Subcutaneous abdominal adipose tissue (tissue), 5 donors: ENCODE results near the gene ATP2B2.

Experiments
- H3K27ac ChIP-seq: one replicate; pipeline ENCODE4 v1.7.0; 2013; ENCODE audit warnings: low read depth, mild to moderate bottlenecking, inconsistent platforms, low read length, moderate library complexity
- H3K27me3 ChIP-seq, 5 donors: one replicate each; pipeline ENCODE4 v1.7.0; 2013; ENCODE audit warnings: low read length in 5 of 5, inconsistent platforms in 1 of 5; ENCODE audit not compliant: control insufficient read depth in 5 of 5, insufficient read depth in 4 of 5
- H3K36me3 ChIP-seq, 5 donors: one replicate each; pipeline ENCODE4 v1.7.0; 2013; ENCODE audit warnings: low read length in 5 of 5; ENCODE audit not compliant: control insufficient read depth in 5 of 5, insufficient read depth in 5 of 5
- H3K4me1 ChIP-seq, 5 donors: one replicate each; pipeline ENCODE4 v1.7.0; 2013; ENCODE audit warnings: low read length in 5 of 5, mild to moderate bottlenecking in 3 of 5, moderate library complexity in 1 of 5; ENCODE audit not compliant: control insufficient read depth in 5 of 5, insufficient read depth in 5 of 5
- H3K4me3 ChIP-seq, 5 donors: one replicate each; pipeline ENCODE4 v1.7.0; 2013; ENCODE audit warnings: low read length in 5 of 5, low read depth in 1 of 5
- H3K9ac ChIP-seq, 5 donors: one replicate each; pipeline ENCODE4 v1.7.0; 2013; ENCODE audit warnings: low read length in 5 of 5, mild to moderate bottlenecking in 4 of 5, moderate library complexity in 3 of 5
- H3K9me3 ChIP-seq, 5 donors: one replicate each; pipeline ENCODE4 v1.7.0; 2013; ENCODE audit warnings: low read length in 5 of 5; ENCODE audit not compliant: control insufficient read depth in 5 of 5
- donor health status: healthy.
- donor health status: healthy.
- donor health status: healthy.
- donor health status: healthy.
- donor health status: healthy.

The ATP2B2 gene

DNA sequence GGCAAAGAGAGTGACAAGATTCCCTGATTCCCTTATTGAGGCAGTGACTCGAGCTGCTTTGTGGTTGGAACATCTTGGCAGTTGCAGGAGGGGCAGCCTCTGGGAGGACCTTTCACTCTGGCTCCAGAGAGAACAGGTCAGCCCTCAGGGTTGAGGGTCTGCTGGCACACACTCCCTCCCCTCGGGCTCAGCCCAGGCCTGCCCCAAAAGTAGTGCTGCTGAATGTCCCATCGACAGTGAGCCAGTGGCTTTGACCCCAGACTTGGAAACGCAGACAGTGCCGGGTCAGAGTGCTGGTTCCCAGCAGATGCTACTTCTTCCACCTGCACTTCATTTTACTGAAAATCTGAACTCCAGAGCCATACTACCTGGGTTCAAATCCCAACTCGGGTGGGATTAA, 25.6 kb upstream of the ATP2B2 start:
- Histone ChIP-seq H3K36me3 (no peaks in the 10 kb centered on the region), H3K9me3 (no peaks in the 10 kb centered on the region), H3K4me1 (no peaks in the 10 kb centered on the region), H3K9ac (no peak overlapping the region), H3K27me3 (peaks cover 0 to 17% (median 8%) of the 10 kb centered on the region in 5 donors), H3K27ac (no peak overlapping the region), H3K4me3 (no peak overlapping the region)

GRCh38 chr3:10530241-10530640, 24.9 kb upstream of the ATP2B2 start:
- no peaks in the 10 kb centered on the region for H3K36me3 ChIP-seq
- peaks cover 0 to 19% (median 8%) of the 10 kb centered on the region in 5 donors for H3K27me3 ChIP-seq
- H3K4me1 ChIP-seq, result no peaks in the 10 kb centered on the region
- H3K27ac ChIP-seq, result no peak overlapping the region
- no peak overlapping the region for H3K4me3 ChIP-seq
- no peaks in the 10 kb centered on the region for H3K9me3 ChIP-seq
- no peak overlapping the region for H3K9ac ChIP-seq

- H3K27ac ChIP-seq, result no peak overlapping the region
- no peak overlapping the region for H3K4me3 ChIP-seq
- no peaks in the 10 kb centered on the region for H3K4me1 ChIP-seq
- no peak overlapping the region for H3K9ac ChIP-seq
- no peaks in the 10 kb centered on the region for H3K36me3 ChIP-seq
- H3K9me3 ChIP-seq, result no peaks in the 10 kb centered on the region
- peaks cover 0 to 21% (median 11%) of the 10 kb centered on the region in 5 donors for H3K27me3 ChIP-seq
These were observed 24.4 kb upstream of the ATP2B2 start for GRCh38 chr3:10529809-10530208.

- H3K36me3 ChIP-seq, result no peaks in the 10 kb centered on the region
- H3K27me3 ChIP-seq, result peaks cover 0 to 31% (median 12%) of the 10 kb centered on the region in 5 donors
- no peaks in the 10 kb centered on the region for H3K4me1 ChIP-seq
- H3K9ac ChIP-seq, result no peak overlapping the region
- no peaks in the 10 kb centered on the region for H3K9me3 ChIP-seq
- H3K27ac ChIP-seq, result no peak overlapping the region
- H3K4me3 ChIP-seq, result no peak overlapping the region
These were observed 22.7 kb upstream of the ATP2B2 start for GRCh38 chr3:10528046-10528445.

- Histone ChIP-seq H3K27ac (no peak overlapping the region), H3K4me1 (no peaks in the 10 kb centered on the region), H3K9ac (no peak overlapping the region), H3K9me3 (no peaks in the 10 kb centered on the region), H3K27me3 (peaks cover 4 to 31% (median 14%) of the 10 kb centered on the region in 5 donors), H3K36me3 (no peaks in the 10 kb centered on the region), H3K4me3 (no peak overlapping the region)
These were observed 22.1 kb upstream of the ATP2B2 start for GRCh38 chr3:10527295-10528001.

DNA sequence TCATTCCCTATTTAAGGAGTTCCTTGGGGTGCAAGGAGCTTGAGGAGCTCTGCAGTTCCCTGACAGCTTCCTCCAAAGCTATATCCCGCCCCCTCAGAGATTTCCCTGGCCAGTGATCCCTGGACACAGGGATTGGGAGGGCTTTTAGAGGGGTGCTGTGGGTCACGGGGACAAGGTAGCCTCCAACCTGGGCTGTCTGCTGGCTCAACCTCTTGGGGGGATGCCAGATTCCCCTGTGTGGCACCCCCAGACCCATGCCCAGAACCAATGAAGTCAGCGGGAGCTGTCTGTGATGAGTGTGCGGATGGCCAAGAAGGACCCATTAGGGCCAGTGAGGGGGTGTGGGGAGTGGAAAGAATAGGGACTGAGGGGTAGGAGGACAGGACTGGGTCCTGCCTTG, 21.0 kb upstream of the ATP2B2 start:
- Histone ChIP-seq H3K27ac (no peak overlapping the region), H3K27me3 (peaks cover 4 to 34% (median 19%) of the 10 kb centered on the region in 5 donors), H3K9me3 (no peaks in the 10 kb centered on the region), H3K4me3 (no peak overlapping the region), H3K9ac (no peak overlapping the region), H3K4me1 (no peaks in the 10 kb centered on the region), H3K36me3 (no peaks in the 10 kb centered on the region)

GRCh38 chr3:10524799-10525301, 19.5 kb upstream of the ATP2B2 start:
- Histone ChIP-seq H3K4me1 (no peaks in the 10 kb centered on the region), H3K9me3 (no peaks in the 10 kb centered on the region), H3K27ac (no peak overlapping the region), H3K36me3 (no peaks in the 10 kb centered on the region), H3K9ac (no peak overlapping the region), H3K4me3 (no peak overlapping the region), H3K27me3 (peaks cover 4 to 36% (median 20%) of the 10 kb centered on the region in 5 donors)

DNA sequence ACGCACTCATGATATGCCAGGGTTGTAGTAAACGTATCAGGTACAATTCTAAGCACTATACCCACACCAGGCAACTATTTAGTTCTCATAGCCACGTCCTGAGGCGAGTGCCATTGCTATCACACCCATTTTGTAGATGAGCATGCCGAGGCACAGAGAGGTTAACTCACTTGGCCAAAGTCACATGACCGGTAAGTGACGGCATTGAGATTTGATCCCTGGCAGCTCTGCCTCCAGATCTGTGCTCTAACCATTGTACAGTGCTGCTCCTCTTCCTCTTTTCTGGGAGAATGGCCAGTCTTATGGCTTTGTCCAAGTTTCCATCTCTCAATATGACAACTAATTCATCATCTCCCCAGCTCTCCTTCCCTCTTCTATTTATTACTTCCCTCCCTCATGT, 18.9 kb upstream of the ATP2B2 start:
- no peak overlapping the region for H3K9ac ChIP-seq
- H3K9me3 ChIP-seq, result no peaks in the 10 kb centered on the region
- no peaks in the 10 kb centered on the region for H3K36me3 ChIP-seq
- H3K4me3 ChIP-seq, result no peak overlapping the region
- no peaks in the 10 kb centered on the region for H3K4me1 ChIP-seq
- peaks cover 4 to 39% (median 20%) of the 10 kb centered on the region in 5 donors for H3K27me3 ChIP-seq
- no peak overlapping the region for H3K27ac ChIP-seq

- Histone ChIP-seq H3K27ac (no peak overlapping the region), H3K36me3 (no peaks in the 10 kb centered on the region), H3K4me3 (no peak overlapping the region), H3K9ac (no peak overlapping the region), H3K27me3 (peaks cover 4 to 39% (median 20%) of the 10 kb centered on the region in 5 donors), H3K9me3 (no peaks in the 10 kb centered on the region), H3K4me1 (no peaks in the 10 kb centered on the region)
These were observed 18.2 kb upstream of the ATP2B2 start for GRCh38 chr3:10523561-10523960.

DNA sequence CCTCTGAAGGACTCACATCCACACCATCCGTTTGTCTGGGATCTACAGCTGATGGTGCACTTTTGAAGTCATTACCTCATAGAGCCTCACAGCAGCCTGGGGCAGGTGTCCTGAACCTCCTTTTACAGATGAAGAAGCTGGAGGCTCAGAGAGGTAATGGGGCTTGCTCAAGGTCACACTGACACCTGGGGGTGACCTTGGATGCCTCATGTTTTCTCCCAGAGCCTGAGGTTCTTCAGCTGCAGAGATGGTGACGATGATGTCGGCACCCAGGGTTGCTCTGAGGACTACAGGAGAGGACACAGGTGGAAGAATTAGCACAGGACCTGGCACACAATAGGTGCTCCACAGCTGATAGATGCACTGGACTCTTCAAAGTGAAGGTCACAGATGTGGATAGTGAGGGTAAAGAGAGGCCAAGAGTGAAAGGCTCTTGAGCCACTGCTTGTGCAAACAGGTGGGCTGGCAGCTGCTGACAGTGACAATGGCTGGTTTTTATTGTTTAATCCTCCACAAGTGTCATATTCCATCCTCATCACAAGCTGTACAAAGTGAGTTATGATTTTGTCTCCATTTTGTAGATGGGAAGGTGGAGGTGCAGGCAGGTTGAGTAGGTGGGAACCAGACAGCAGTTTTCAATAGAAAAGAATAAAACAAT, 17.4 kb upstream of the ATP2B2 start:
- H3K4me3 ChIP-seq, result no peak overlapping the region

More for the DNA sequence above, 17.4 kb upstream of the ATP2B2 start:
- Histone ChIP-seq H3K36me3 (no peaks in the 10 kb centered on the region), H3K4me1 (no peaks in the 10 kb centered on the region), H3K9ac (no peak overlapping the region), H3K27me3 (peaks cover 4 to 42% (median 20%) of the 10 kb centered on the region in 5 donors), H3K27ac (no peak overlapping the region), H3K9me3 (no peaks in the 10 kb centered on the region)
